Choroid plexus epithelial cell (primary cell): ENCODE measurements around the gene ARHGEF40.

Experiments used
- DNase-seq: peaks from one replicate; pipeline ENCODE4 v3.0.0-alpha.2; 2010; ENCODE audit warnings: low read depth
- H3K4me3 ChIP-seq: 2 replicates; pipeline ENCODE4 v1.5.1; 2011; ENCODE audit warnings: low read depth, mild to moderate bottlenecking, control low read depth, low read length, moderate library complexity
- CTCF ChIP-seq: conservative IDR thresholded peaks from 2 replicates; pipeline ENCODE4 v1.5.1; 2011; ENCODE audit warnings: low read depth, mild to moderate bottlenecking, control low read depth, inconsistent platforms, low read length, moderate library complexity

The ARHGEF40 gene

GRCh38 chr14:21070083-21070609 is at the start of gene ARHGEF40:
TSS of gene ARHGEF40 (plus strand) at chr14:21070304. CDS start at chr14:21070397, 93 bp downstream.
- no peak for TF ChIP-seq CTCF
- peak; percentile 43 for DNase-seq
- H3K4me3 ChIP-seq = peak within 1 kb of the TSS; percentile 78

GRCh38 chr14:21020977-21021545 is 49.0 kb upstream of the ARHGEF40 start:
- DNase-seq = no peak
- H3K4me3 ChIP-seq = no peak overlapping the region
- no peak for TF ChIP-seq CTCF

GRCh38 chr14:21022686-21023085 is 47.4 kb upstream of the ARHGEF40 start:
- DNase-seq = no peak
- H3K4me3 ChIP-seq = no peak overlapping the region
- no peak for TF ChIP-seq CTCF

GRCh38 chr14:21023174-21023573 is 46.9 kb upstream of the ARHGEF40 start:
- H3K4me3 ChIP-seq = no peak overlapping the region
- TF ChIP-seq CTCF = no peak
- DNase-seq = no peak

- TF ChIP-seq CTCF = no peak
- DNase-seq = no peak
- H3K4me3 ChIP-seq = peak overlapping the region; percentile 60
Measured at GRCh38 chr14:21023817-21024584, 46.1 kb upstream of the ARHGEF40 start.

GRCh38 chr14:21024585-21025370 is 45.3 kb upstream of the ARHGEF40 start, which contains the start of gene NDRG2:
TSS of gene NDRG2 (minus strand) at chr14:21025061. CDS start at chr14:21023315, 1,746 bp downstream.
- DNase-seq = peak; percentile 32
- peak within 1 kb of the TSS; percentile 60 for H3K4me3 ChIP-seq

More at GRCh38 chr14:21024585-21025370, 45.3 kb upstream of the ARHGEF40 start, which contains the start of gene NDRG2:
- TF ChIP-seq CTCF = no peak
